GM18519 (cell line): ENCODE results near the gene SETDB2.

Experiments
- ATAC-seq: cut with Tn5 transposase; IDR thresholded peaks from one replicate; pipeline ENCODE4 v1.9.1; 2021; ENCODE audit warnings: mild to moderate bottlenecking, moderate library complexity; ENCODE audit not compliant: unreplicated experiment, low FRiP score

SETDB2 gene

GRCh38 chr13:49527123-49527522 is 83.0 kb downstream of the SETDB2 start:
- ATAC-seq, result no peak

DNA sequence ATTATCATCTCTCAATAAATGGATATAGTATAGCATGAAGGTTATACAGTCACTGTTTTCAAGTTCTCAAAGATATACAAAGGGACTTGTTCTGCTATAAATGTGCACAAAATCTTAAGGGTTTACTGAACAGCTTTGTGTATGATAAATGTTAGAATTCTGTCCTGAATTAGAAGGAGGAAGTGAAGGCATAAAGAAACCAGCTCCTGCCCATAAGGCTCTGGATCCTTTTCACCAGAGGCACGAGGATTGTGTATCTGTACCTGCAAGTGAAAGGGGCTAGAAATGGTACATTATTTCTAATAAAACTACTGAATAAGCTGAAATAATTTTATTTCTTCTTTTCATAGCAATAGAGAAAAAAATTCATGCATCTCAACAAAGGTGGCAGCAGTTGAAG is 84.1 kb downstream of the SETDB2 start:
- no peak for ATAC-seq

GRCh38 chr13:49530457-49530856 is 86.4 kb downstream of the SETDB2 start:
- ATAC-seq, result no peak

- ATAC-seq, result no peak
Observed at GRCh38 chr13:49532593-49532992, 88.5 kb downstream of the SETDB2 start.

DNA sequence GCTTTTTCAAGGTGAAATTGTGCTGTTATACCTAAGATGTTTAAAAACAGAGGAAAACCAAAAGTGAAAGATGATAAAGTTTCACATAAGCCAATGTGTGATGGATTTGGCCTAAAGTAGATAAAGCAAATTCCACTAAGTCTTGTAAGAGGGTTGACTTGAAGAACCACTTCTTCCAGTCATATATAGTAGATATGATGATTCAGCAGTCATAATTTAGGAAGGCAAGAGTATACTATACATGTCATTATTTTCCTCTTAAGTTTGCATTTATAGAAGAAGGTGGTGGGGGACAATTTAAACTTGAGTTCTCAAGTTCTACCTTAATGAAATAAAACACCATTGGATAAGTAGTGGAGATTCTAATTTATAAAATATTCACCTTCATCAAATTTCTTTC is 88.9 kb downstream of the SETDB2 start:
- no peak for ATAC-seq

GRCh38 chr13:49533591-49534269 is 89.7 kb downstream of the SETDB2 start:
- ATAC-seq, result no peak

DNA sequence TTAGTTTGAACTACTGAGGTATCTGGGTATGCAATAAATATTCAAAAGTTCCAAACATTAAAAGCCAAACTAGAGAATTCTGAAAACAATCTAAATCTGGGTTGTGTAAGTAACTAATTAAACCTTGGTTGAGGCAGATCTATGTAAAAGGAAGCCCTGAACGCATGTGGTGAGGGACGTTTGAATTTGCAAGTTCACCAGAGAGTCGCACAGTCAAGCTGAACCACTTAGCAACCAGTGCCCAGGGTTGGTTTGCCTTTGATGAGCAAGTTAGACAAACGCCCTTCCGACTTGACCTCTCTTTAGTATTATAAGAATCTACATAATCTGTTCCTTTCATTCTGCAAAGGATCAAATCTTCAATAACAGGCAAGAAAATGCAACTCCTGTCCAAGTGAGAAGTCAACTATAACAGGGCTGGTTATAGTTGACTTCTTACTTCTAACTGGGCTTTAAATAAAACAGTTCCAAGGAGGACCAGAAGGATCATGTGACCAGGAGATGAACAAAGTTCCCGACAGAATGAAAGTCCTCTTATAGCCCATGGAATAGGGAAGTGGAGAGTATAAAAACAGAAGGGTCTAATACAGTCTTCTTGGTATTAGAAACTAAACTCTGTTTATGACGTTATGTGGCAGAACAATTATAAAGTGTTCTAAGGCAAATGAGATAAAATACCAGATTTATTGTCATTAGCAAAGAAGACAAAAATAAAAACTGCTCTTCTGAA is 92.2 kb downstream of the SETDB2 start:
- ATAC-seq, result no peak

DNA sequence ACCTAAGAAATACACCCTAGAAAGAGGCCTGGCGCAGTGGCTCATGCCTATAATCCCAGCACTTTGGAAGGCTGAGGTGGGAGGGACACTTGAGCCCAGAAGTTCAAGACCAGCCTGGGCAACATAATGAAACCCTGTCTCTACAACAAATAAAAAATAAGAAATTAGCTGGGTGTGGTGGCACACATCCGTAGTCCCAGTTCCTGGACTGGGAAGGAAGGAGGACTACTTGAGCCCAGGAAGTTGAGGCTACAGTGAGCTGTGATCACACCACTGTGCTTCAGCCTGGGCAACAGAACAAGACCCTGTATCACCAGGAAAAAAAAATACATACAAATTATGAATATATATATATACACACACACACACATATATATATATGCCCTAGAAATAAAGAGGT is 94.3 kb downstream of the SETDB2 start:
- ATAC-seq, result no peak

DNA sequence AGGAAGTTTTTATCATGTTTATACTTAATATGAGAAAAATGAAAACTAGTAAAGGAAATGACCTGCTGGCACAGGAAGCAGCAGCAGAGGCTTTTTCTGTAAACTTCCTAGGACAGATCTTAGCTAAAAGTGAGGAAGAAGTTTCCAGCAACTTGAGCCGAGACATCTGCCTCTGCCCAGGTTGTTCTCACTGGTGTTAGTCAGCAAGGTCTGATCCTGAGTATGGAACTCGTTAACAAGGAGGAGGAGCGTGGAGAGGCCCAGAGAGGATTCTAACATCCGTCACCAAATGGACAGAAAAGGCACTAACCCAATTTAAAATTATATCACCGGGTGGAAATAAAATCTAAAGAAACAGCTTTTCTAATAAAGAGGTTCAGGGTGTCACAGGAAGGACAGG is 95.2 kb downstream of the SETDB2 start:
- no peak for ATAC-seq

DNA sequence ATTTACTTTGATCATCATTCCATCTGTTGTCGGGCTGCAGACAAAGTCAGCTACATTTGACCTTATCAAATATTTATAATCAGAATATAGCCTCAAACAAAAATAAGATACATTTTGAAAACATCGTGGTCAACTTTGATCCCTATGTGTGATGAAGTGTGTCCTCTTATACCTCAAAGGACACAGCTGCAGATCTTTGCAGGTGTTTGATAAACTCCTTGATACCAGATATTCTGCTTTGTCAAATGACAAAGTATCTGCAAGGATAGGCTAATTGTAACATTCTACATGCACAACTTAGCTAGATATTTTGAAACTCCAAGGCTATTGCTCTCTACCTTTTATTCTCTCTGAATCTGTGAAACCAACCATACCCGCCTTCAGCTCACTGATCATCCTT is 95.7 kb downstream of the SETDB2 start:
- ATAC-seq, result no peak

DNA sequence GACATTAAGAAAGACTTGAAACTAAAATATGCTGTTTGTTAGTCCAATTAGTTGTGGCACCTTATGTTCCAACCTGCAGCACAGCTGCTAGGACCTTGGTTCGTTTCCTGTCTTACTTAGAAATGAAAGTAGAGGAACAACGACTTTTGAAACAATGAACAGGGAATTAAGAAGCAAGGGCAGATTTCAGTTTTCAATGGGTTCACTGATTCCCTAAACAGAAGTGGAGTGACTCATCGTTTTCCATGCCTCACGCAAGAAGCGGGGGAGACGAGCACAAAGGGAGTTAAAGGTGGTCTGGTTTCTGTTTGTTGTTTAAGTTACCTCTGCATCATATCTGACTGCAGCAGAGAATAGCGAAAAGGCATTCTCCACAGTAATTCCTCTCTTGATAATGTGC is 96.5 kb downstream of the SETDB2 start:
- ATAC-seq, result no peak

GRCh38 chr13:49543656-49544055 is 99.6 kb downstream of the SETDB2 start:
- ATAC-seq, result no peak
